ENCODE data around the gene SHQ1. TPM values are rescaled to one million over a fixed set of nuclear protein-coding genes. Genes with fewer than 3 reads are reported as not detected.
"Not testable (repeated sequence)": the region's sequence is repeated elsewhere in the genome, so short reads cannot be mapped to it uniquely, and the experiment has no call there.

SHQ1 gene
- total and polyA plus RNA-seq, 2 of the 4 experiments (the other 2 are of a cell fraction) = 10.4 to 19.4 TPM

DNA sequence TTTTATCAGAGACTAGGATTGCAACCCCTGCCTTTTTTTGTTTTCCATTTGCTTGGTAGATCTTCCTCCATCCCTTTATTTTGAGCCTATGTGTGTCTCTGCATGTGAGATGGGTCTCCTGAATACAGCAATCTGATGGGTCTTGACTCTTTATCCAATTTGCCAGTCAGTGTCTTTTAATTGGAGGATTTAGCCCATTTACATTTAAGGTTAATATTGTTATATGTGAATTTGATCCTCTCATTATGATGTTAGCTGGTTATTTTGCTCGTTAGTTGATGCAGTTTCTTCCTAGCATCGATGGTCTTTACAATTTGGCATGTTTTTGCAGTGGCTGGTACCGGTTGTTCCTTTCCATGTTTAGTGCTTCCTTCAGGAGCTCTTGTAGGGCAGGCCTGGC is 134.1 kb downstream of the SHQ1 start:
- H3K9me1 ChIP-seq (ENCODE audit: insufficient read depth, low read length); DNase-seq; H2BK20ac ChIP-seq (ENCODE audit: low read depth, low read length); H4K91ac ChIP-seq (ENCODE audit: insufficient read depth, low read depth, low read length); H2BK5ac ChIP-seq (ENCODE audit: low read depth, low read length, poor library complexity, severe bottlenecking); H3K18ac ChIP-seq (ENCODE audit: low read depth, low read length); H4K20me1 ChIP-seq (ENCODE audit: insufficient read depth, low read length); H3K79me1 ChIP-seq (ENCODE audit: low read depth in 1 of 2, low read length in 2 of 2); H3K4me2 ChIP-seq (ENCODE audit: low read depth, low read length); H3K4ac ChIP-seq (ENCODE audit: low read depth, low read length); POLR2A ChIA-PET (ENCODE audit: unreplicated experiment); H3K27ac ChIP-seq (ENCODE audit: insufficient read depth, low read length); H2AK5ac ChIP-seq (ENCODE audit: low read depth, low read length); ATAC-seq (ENCODE audit: low read depth); H2AK9ac ChIP-seq (replicated peaks; ENCODE audit: low read depth, low read length, poor library complexity); H3K4me3 ChIP-seq (ENCODE audit: insufficient read depth, low read depth, low read length); CTCF ChIA-PET; H3K27me3 ChIP-seq (ENCODE audit: control insufficient read depth, insufficient read depth, low read length); H3K23ac ChIP-seq (ENCODE audit: low read depth, low read length); H4K8ac ChIP-seq (ENCODE audit: low read depth in 2 of 2, low read length in 2 of 2); H3K4me1 ChIP-seq (ENCODE audit: control insufficient read depth, insufficient read depth, low read length); H3K36me3 ChIP-seq (ENCODE audit: control insufficient read depth, insufficient read depth, low read length); dilution Hi-C loops (cut with HindIII; ENCODE audit: low sequenced_read_pairs, unreplicated experiment); H2BK15ac ChIP-seq (ENCODE audit: low read depth, low read length); H3K56ac ChIP-seq (ENCODE audit: extremely low read depth, insufficient read depth, low read length); H2BK120ac ChIP-seq (ENCODE audit: low read depth, low read length); in situ Hi-C loops (cut with MboI; ENCODE audit: low sequenced_read_pairs); intact Hi-C loops (cut with micrococcal nuclease); H3K9ac ChIP-seq (ENCODE audit: low read depth, low read length); H3K14ac ChIP-seq (replicated peaks; ENCODE audit: low read depth, low read length); H2AFZ ChIP-seq (replicated peaks; ENCODE audit: low read length, poor library complexity); H3K9me3 ChIP-seq (ENCODE audit: control insufficient read depth, insufficient read depth, low read length); BruUV-seq (replicated peaks); H4K5ac ChIP-seq (ENCODE audit: low read depth, low read length): not testable (repeated sequence)
- no CpG with 5 or more reads among the region's 3 CpGs for WGBS, 2 experiments (ENCODE audit: extremely low coverage in 2 of 2, insufficient read length in 1 of 2)

DNA sequence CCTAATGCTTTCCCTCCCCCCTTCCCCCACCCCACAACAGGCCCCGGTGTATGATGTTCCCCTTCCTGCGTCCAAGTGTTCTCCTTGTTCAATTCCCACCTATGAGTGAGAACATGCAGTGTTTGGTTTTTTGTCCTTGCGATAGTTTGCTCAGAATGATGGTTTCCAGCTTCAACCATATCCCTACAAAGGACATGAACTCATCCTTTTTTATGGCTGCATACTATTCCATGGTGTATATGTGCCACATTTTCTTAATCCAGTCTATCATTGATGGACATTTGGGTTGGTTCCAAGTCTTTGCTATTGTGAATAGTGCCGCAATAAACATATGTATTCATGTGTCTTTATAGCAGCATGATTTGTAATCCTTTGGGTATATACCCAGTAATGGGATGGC is 137.8 kb downstream of the SHQ1 start:
- H3K4ac ChIP-seq (ENCODE audit: low read depth, low read length); H3K4me1 ChIP-seq (ENCODE audit: control insufficient read depth, insufficient read depth, low read length); H3K4me2 ChIP-seq (ENCODE audit: low read depth, low read length); H3K23ac ChIP-seq (ENCODE audit: low read depth, low read length); DNase-seq; H3K9me3 ChIP-seq (ENCODE audit: control insufficient read depth, insufficient read depth, low read length); BruUV-seq (replicated peaks); POLR2A ChIA-PET (ENCODE audit: unreplicated experiment); H3K27me3 ChIP-seq (ENCODE audit: control insufficient read depth, insufficient read depth, low read length); H2BK15ac ChIP-seq (ENCODE audit: low read depth, low read length); H4K91ac ChIP-seq (ENCODE audit: insufficient read depth, low read depth, low read length); dilution Hi-C loops (cut with HindIII; ENCODE audit: low sequenced_read_pairs, unreplicated experiment); H2AK9ac ChIP-seq (replicated peaks; ENCODE audit: low read depth, low read length, poor library complexity); H2AK5ac ChIP-seq (ENCODE audit: low read depth, low read length); H3K9ac ChIP-seq (ENCODE audit: low read depth, low read length); H3K36me3 ChIP-seq (ENCODE audit: control insufficient read depth, insufficient read depth, low read length); H4K5ac ChIP-seq (ENCODE audit: low read depth, low read length); H3K14ac ChIP-seq (replicated peaks; ENCODE audit: low read depth, low read length); H3K79me1 ChIP-seq (ENCODE audit: low read depth in 1 of 2, low read length in 2 of 2); intact Hi-C loops (cut with micrococcal nuclease); H2AFZ ChIP-seq (replicated peaks; ENCODE audit: low read length, poor library complexity); H3K18ac ChIP-seq (ENCODE audit: low read depth, low read length); CTCF ChIA-PET; H4K8ac ChIP-seq (ENCODE audit: low read depth in 2 of 2, low read length in 2 of 2); H4K20me1 ChIP-seq (ENCODE audit: insufficient read depth, low read length); H2BK5ac ChIP-seq (ENCODE audit: low read depth, low read length, poor library complexity, severe bottlenecking); H3K56ac ChIP-seq (ENCODE audit: extremely low read depth, insufficient read depth, low read length); in situ Hi-C loops (cut with MboI; ENCODE audit: low sequenced_read_pairs); H2BK20ac ChIP-seq (ENCODE audit: low read depth, low read length); H2BK120ac ChIP-seq (ENCODE audit: low read depth, low read length); H3K27ac ChIP-seq (ENCODE audit: insufficient read depth, low read length); ATAC-seq (ENCODE audit: low read depth); H3K4me3 ChIP-seq (ENCODE audit: insufficient read depth, low read depth, low read length); H3K9me1 ChIP-seq (ENCODE audit: insufficient read depth, low read length): not testable (repeated sequence)
- WGBS, 2 experiments (ENCODE audit: extremely low coverage in 2 of 2, insufficient read length in 1 of 2) = no CpG with 5 or more reads among the region's 4 CpGs
